Trophoblast cell (in vitro differentiated cells and primary cell): ENCODE results near the gene CCDC78.

Experiments
- DNase-seq, 2 donors: peaks; one replicate each; pipeline ENCODE4 v3.0.0-alpha.2; 2016
- H2AFZ ChIP-seq: 2 replicates; pipeline ENCODE4 v1.6.1; 2013; ENCODE audit warnings: low read length, moderate library complexity, mild to moderate bottlenecking; ENCODE audit not compliant: insufficient read depth, poor library complexity
- H2AK5ac ChIP-seq: 2 replicates; pipeline ENCODE4 v1.6.1; 2013; ENCODE audit warnings: mild to moderate bottlenecking, low read length
- H2BK120ac ChIP-seq: 2 replicates; pipeline ENCODE4 v1.6.1; 2013; ENCODE audit warnings: low read length, mild to moderate bottlenecking, moderate library complexity; ENCODE audit not compliant: insufficient read depth, poor library complexity
- H2BK12ac ChIP-seq: 2 replicates; pipeline ENCODE4 v1.6.1; 2013; ENCODE audit warnings: mild to moderate bottlenecking, low read length, moderate library complexity
- H2BK5ac ChIP-seq: 2 replicates; pipeline ENCODE4 v1.6.1; 2013; ENCODE audit warnings: low read length, low read depth, moderate library complexity, mild to moderate bottlenecking; ENCODE audit not compliant: poor library complexity
- H3K14ac ChIP-seq: 2 replicates; pipeline ENCODE4 v1.6.1; 2013; ENCODE audit warnings: mild to moderate bottlenecking, low read length
- H3K18ac ChIP-seq: 2 replicates; pipeline ENCODE4 v1.6.1; 2013; ENCODE audit warnings: mild to moderate bottlenecking, low read length
- H3K23ac ChIP-seq: 2 replicates; pipeline ENCODE4 v1.6.1; 2013; ENCODE audit warnings: low read length
- H3K27ac ChIP-seq: 2 replicates; pipeline ENCODE4 v1.5.1; 2013; ENCODE audit warnings: low read depth, mild to moderate bottlenecking, inconsistent platforms, low read length, moderate library complexity
- H3K27me3 ChIP-seq: 2 replicates; pipeline ENCODE4 v1.6.1; 2013; ENCODE audit warnings: inconsistent platforms, mild to moderate bottlenecking, low read length, moderate library complexity; ENCODE audit not compliant: insufficient read depth
- H3K36me3 ChIP-seq, 2 experiments: 1 replicate in 1 of 2; 2 replicates in 1 of 2; pipeline ENCODE4 v1.6.1; 2013; ENCODE audit warnings: low read length in 2 of 2, mild to moderate bottlenecking in 2 of 2, moderate library complexity in 1 of 2; ENCODE audit not compliant: insufficient read depth in 2 of 2, control insufficient read depth in 1 of 2
- H3K4ac ChIP-seq: 2 replicates; pipeline ENCODE4 v1.6.1; 2013; ENCODE audit warnings: low read depth, mild to moderate bottlenecking, low read length, moderate library complexity
- H3K4me1 ChIP-seq, 2 experiments: 1 replicate in 1 of 2; 2 replicates in 1 of 2; pipeline ENCODE4 v1.6.1; 2013; ENCODE audit warnings: low read length in 2 of 2, mild to moderate bottlenecking in 2 of 2, moderate library complexity in 1 of 2; ENCODE audit not compliant: insufficient read depth in 2 of 2, control insufficient read depth in 1 of 2
- H3K4me2 ChIP-seq: 2 replicates; pipeline ENCODE4 v1.6.1; 2013; ENCODE audit warnings: inconsistent platforms, mild to moderate bottlenecking, low read length, moderate library complexity
- H3K4me3 ChIP-seq: 2 replicates; pipeline ENCODE4 v1.5.1; 2013; ENCODE audit warnings: mild to moderate bottlenecking, low read depth, low read length, inconsistent platforms
- H3K79me1 ChIP-seq: one replicate; pipeline ENCODE4 v1.6.1; 2013; ENCODE audit warnings: low read length
- H3K79me2 ChIP-seq: 2 replicates; pipeline ENCODE4 v1.6.1; 2013; ENCODE audit warnings: low read length, mild to moderate bottlenecking; ENCODE audit not compliant: control insufficient read depth, insufficient read depth, poor library complexity
- H3K9ac ChIP-seq: 2 replicates; pipeline ENCODE4 v1.6.1; 2013; ENCODE audit warnings: mild to moderate bottlenecking, low read length
- H3K9me3 ChIP-seq: 2 replicates; pipeline ENCODE4 v1.6.1; 2013; ENCODE audit warnings: low read depth, mild to moderate bottlenecking, control low read depth, inconsistent platforms, low read length; ENCODE audit not compliant: insufficient read depth
- H4K12ac ChIP-seq: 2 replicates; pipeline ENCODE4 v1.6.1; 2013; ENCODE audit warnings: low read depth, mild to moderate bottlenecking, low read length, moderate library complexity
- H4K8ac ChIP-seq: 2 replicates; pipeline ENCODE4 v1.6.1; 2013; ENCODE audit warnings: low read depth, mild to moderate bottlenecking, low read length, moderate library complexity
- H4K91ac ChIP-seq: one replicate; pipeline ENCODE4 v1.6.1; 2013; ENCODE audit warnings: low read depth, mild to moderate bottlenecking, low read length, moderate library complexity
- WGBS: extraction: QIAGEN DNeasy Blood & Tissue Kit; methylation state at CpG from one replicate; pipeline ENCODE4 v1.1.7; 2013; ENCODE audit warnings: missing lambda C conversion rate; ENCODE audit not compliant: insufficient read length, insufficient coverage; ENCODE audit errors: extremely low coverage; 5-methylcytosine and 5-hydroxymethylcytosine counted together

The CCDC78 gene

DNA sequence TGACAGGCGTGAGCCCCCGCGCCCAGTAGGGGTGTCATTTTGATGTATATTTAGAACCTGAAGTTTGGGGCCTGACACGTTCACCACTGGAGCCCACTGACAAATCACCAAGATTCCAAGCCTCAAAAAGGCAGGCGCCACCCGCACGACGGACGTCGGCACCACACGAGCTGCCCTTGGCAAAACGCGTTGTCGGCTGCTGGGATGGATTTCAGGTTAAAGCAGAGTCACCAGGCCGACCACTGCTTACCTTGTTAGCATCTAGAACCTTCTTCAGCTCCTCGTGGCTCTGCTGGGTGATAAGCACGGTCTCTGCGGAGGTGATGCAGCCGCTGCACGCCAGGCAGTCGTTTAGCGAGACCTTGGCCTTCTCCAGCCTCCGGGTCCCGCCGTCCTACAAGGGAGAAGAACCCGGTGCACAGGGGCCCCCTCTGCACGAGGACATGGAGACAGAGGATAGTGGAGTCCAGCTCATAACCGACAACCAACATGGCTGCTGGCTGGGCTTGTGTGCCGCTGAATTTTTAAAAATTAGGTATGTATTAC is 10.8 kb upstream of the CCDC78 start:
- Histone ChIP-seq H3K36me3 (peaks cover 43 to 51% of the 10 kb centered on the region in 2 experiments), H3K23ac (no peak overlapping the region), H2BK12ac (no peak overlapping the region), H3K4ac (no peak overlapping the region), H3K27ac (no peak overlapping the region), H2BK120ac (no peak overlapping the region), H2AK5ac (no peak overlapping the region), H3K9ac (no peak overlapping the region), H4K8ac (no peak overlapping the region), H3K4me3 (no peak overlapping the region), H4K91ac (no peak overlapping the region), H3K4me2 (no peak overlapping the region), H4K12ac (no peak overlapping the region), H3K79me1 (peaks cover 8% of the 10 kb centered on the region), H3K14ac (no peak overlapping the region), H3K9me3 (no peaks in the 10 kb centered on the region), H3K18ac (no peak overlapping the region), H2BK5ac (no peak overlapping the region), H2AFZ (no peak overlapping the region), H3K4me1 (peaks cover 0 to 9% of the 10 kb centered on the region in 2 experiments), H3K27me3 (no peaks in the 10 kb centered on the region), H3K79me2 (peaks cover 7% of the 10 kb centered on the region)
- DNase-seq, result no peak
- no CpG with 5 or more reads among the region's 29 CpGs for WGBS

DNA sequence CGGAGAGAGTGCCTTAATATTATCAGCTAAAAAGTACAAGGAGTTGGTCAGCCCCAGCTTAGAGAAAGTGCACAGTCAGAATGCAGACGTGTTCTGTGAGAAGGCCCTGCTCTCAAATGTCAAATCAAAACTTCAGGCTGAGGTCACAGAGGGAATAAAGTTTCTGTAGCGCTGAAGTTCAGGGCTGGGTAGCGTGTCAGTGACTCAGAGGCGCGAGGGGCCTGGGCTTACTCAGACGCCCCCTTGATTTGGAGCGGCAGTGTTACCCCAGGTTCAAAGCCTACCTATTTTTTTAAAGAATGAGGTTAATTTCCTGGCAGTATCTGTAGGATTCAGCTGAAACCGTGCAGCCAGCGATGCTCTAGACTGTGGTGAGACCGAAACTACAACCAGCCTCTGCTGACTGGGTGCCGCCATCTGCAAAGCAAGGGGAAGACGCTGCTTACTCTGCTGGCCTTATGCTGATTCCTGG is 9.8 kb upstream of the CCDC78 start:
- Histone ChIP-seq H2AK5ac (no peak overlapping the region), H3K4me2 (no peak overlapping the region), H3K27ac (no peak overlapping the region), H3K79me2 (peaks cover 5% of the 10 kb centered on the region), H3K4me3 (no peak overlapping the region), H3K4ac (no peak overlapping the region), H3K9me3 (no peaks in the 10 kb centered on the region), H3K9ac (no peak overlapping the region), H4K8ac (no peak overlapping the region), H3K14ac (no peak overlapping the region), H3K27me3 (no peaks in the 10 kb centered on the region), H2AFZ (no peak overlapping the region), H2BK120ac (no peak overlapping the region), H3K79me1 (peaks cover 5% of the 10 kb centered on the region), H4K91ac (no peak overlapping the region), H3K23ac (no peak overlapping the region), H4K12ac (no peak overlapping the region), H3K18ac (no peak overlapping the region), H2BK12ac (no peak overlapping the region), H3K36me3 (peaks cover 47 to 57% of the 10 kb centered on the region in 2 experiments), H2BK5ac (no peak overlapping the region), H3K4me1 (peaks cover 0 to 8% of the 10 kb centered on the region in 2 experiments)
- WGBS, result no CpG with 5 or more reads among the region's 13 CpGs
- DNase-seq, result no peak

DNA sequence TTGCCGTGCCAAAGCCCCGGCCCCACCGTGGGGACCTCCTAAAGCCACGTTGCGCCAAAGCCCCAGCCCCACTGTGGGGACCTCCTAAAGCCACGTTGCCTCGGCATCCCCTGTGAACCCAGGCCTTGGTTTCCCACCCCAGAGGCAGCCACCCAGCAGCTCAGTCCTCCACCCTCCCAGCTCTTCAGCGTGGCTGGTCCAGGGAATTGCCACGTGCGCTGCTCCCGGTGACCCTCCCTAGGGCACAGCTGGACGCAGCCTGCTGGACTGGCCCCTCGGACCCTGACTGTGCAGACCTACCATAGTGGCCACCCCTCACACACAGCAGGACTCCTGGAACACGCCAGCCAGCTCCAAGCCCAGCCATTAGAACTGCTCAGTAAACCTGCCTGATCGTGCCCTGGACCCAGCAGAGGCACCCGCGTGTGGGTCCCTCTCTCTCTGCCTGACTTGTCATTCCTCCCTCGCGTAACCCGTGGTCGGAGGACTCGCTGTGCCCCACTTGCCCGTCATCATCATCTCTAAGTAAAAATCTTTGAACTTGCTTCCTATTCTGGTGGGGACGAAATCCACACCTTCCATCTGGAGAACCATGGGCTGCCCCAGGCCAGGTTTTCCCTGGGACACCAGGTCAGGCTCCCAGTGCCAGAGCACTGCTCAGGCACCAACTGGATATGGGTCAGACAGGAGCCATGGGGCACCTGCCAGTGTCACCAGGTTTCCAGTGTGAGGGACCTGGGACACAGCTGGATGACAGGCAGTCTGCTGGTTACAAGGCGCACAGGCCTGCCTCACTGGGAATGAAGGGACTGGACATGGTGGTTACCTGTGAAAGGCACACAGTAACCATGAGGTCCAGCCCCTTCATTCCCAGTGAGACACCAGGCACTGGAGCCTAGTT is 9.0 kb upstream of the CCDC78 start:
- Histone ChIP-seq H3K4me2 (no peak overlapping the region), H3K14ac (no peak overlapping the region), H3K4me3 (no peak overlapping the region), H3K36me3 (peaks cover 47 to 59% of the 10 kb centered on the region in 2 experiments), H3K9me3 (no peaks in the 10 kb centered on the region), H3K9ac (no peak overlapping the region), H3K79me1 (no peaks in the 10 kb centered on the region), H3K27ac (no peak overlapping the region), H2BK5ac (no peak overlapping the region), H4K8ac (no peak overlapping the region), H3K79me2 (peaks cover under 1% of the 10 kb centered on the region), H2BK120ac (no peak overlapping the region), H4K91ac (no peak overlapping the region), H2AFZ (no peak overlapping the region), H3K18ac (no peak overlapping the region), H2AK5ac (no peak overlapping the region), H2BK12ac (no peak overlapping the region), H3K23ac (no peak overlapping the region), H4K12ac (no peak overlapping the region), H3K4ac (no peak overlapping the region), H3K27me3 (no peaks in the 10 kb centered on the region), H3K4me1 (peaks cover 0 to 6% of the 10 kb centered on the region in 2 experiments)
- no CpG with 5 or more reads among the region's 25 CpGs for WGBS
- no peak for DNase-seq

DNA sequence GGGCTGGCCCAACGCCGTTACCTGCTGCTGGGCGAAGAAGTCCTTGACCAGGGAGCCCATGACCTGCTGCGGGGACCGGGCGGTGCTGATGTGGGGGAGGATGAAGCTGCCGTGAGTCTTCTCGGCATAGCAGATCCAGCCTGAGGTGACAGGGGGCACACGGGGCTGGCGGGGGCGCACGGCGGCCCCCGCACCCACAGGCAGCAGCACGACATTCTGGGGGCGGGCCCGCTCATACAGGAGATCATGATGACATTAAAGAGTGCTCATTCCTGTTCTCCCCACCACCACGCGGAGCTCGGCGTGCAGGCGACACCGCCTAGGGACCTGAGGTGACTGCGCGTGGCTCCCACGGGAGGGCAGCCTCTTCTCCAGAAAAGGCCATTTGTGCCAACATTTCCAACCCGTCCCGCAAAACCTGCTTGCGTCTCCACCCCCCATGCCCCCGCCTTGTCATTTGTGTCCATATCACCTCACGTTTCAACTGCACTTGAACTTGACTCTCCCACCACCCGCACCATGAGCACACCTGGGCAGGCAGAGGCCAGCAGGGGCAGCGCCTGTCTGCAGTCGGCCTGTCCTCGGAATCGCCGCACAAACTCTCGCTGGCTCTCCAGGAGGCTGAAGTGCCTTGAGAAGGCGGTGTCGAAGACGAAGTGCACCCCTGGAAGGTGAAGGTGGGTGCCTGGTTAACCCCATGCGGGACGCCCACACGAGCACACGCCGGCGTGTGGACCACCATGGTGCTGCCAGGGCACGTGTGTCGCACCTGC is 8.2 kb upstream of the CCDC78 start:
- Histone ChIP-seq H3K4me2 (no peak overlapping the region), H2AFZ (no peak overlapping the region), H3K9ac (no peak overlapping the region), H4K91ac (no peak overlapping the region), H2AK5ac (no peak overlapping the region), H2BK120ac (no peak overlapping the region), H3K79me1 (no peaks in the 10 kb centered on the region), H2BK12ac (no peak overlapping the region), H4K8ac (no peak overlapping the region), H3K27me3 (no peaks in the 10 kb centered on the region), H4K12ac (no peak overlapping the region), H3K23ac (no peak overlapping the region), H3K36me3 (peaks cover 49 to 60% of the 10 kb centered on the region in 2 experiments), H3K4me3 (no peak overlapping the region), H3K14ac (no peak overlapping the region), H3K18ac (no peak overlapping the region), H3K9me3 (no peaks in the 10 kb centered on the region), H3K79me2 (no peaks in the 10 kb centered on the region), H3K4me1 (no peaks in the 10 kb centered on the region), H3K27ac (no peak overlapping the region), H2BK5ac (no peak overlapping the region), H3K4ac (no peak overlapping the region)
- WGBS, result no CpG with 5 or more reads among the region's 49 CpGs
- DNase-seq, result no peak
